ENCODE results near the gene GCSAM.

GRCh38 chr3:112141293-112141692 is 8.2 kb upstream of the GCSAM start:
- TF ChIP-seq CTCF (IDR thresholded peaks at IDR 0.05) (no peak), POLR2A (IDR thresholded peaks at IDR 0.05) (no peak)

Measured in testis (tissue), 2 donors.